Stimulated activated naive CD8-positive, alpha-beta T cell treated with anti-CD3 and anti-CD28 coated beads, Interleukin-15, amount 100 ng/mL, for 72 hours (primary cell): ENCODE results near the gene MUSK.

Experiments used
- ATAC-seq: fragments of 150-1000 bp; cut with Tn5 transposase; 2 replicates; pipeline ENCODE4 v1.10.0; 2021; ENCODE audit warnings: mild to moderate bottlenecking, moderate library complexity
- DNase-seq, 2 donors: peaks; one replicate each; pipeline ENCODE4 v3.0.0; 2021 to 2022
- H3K27ac Mint-ChIP-seq, 2 donors: one replicate each; pipeline ENCODE4 v1.8.0; 2022; ENCODE audit warnings: mild to moderate bottlenecking in 2 of 2, mixed read lengths in 2 of 2, moderate library complexity in 2 of 2
- H3K27me3 Mint-ChIP-seq: one replicate; pipeline ENCODE4 v1.8.0; 2022; ENCODE audit warnings: mixed read lengths
- H3K4me1 Mint-ChIP-seq: one replicate; pipeline ENCODE4 v1.8.0; 2022; ENCODE audit warnings: mild to moderate bottlenecking, mixed read lengths
- H3K4me3 Mint-ChIP-seq, 2 donors: one replicate each; pipeline ENCODE4 v1.8.0; 2022; ENCODE audit warnings: mild to moderate bottlenecking in 2 of 2, mixed read lengths in 2 of 2, moderate library complexity in 1 of 2
- H3K9me3 Mint-ChIP-seq, 2 donors: one replicate each; pipeline ENCODE4 v1.8.0; 2022; ENCODE audit warnings: mixed read lengths in 2 of 2

Gene MUSK

GRCh38 chr9:110738982-110739381 is 70.4 kb downstream of the MUSK start:
- no peak for DNase-seq
- Mint-ChIP-seq H3K4me1 (no peaks in the 10 kb centered on the region), H3K9me3 (peaks cover 2 to 4% of the 10 kb centered on the region in 2 donors), H3K27me3 (no peaks in the 10 kb centered on the region), H3K4me3 (no peak overlapping the region), H3K27ac (no peak overlapping the region)
- no peak for ATAC-seq

- ATAC-seq = no peak
- Mint-ChIP-seq H3K4me3 (no peak overlapping the region), H3K9me3 (peaks cover 0 to under 1% of the 10 kb centered on the region in 2 donors), H3K4me1 (no peaks in the 10 kb centered on the region), H3K27me3 (no peaks in the 10 kb centered on the region), H3K27ac (no peak overlapping the region)
- DNase-seq = no peak
Measured at GRCh38 chr9:110742741-110743371, 74.3 kb downstream of the MUSK start.

DNA sequence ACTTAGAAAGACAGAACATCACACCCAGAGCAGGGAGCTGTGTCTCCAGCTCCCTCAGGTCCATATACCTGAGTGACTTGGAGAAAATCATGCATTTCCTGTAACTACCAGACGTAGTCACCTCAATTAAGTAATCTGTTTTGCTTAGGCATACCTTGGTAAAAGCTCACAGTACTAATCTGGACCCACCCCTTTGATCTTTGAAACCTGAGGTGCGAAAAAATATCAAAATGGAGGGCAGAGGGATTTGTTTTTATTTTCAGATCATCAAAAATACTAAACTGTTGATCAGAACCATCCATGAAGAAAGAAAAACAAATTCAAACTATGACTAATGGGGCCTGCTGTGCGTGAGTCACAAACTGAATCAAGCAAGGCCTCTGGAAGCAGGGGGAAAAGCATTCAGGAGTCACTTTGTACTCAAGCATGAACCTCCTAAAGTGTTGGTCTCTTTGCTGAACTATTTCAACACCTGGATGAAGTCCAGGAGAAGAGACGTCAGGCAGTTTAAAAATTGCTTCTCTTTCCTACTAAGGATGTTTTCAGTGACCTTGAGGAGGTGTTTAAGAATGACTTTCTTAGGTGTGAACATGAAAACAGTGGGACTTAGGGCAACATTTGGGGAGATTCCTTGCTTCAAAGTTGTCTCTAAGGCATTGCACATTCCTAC is 76.3 kb downstream of the MUSK start:
- H3K9me3 Mint-ChIP-seq = no peaks in the 10 kb centered on the region
- H3K4me3 Mint-ChIP-seq = no peak overlapping the region
- no peak for ATAC-seq
- DNase-seq = no peak
- H3K27ac Mint-ChIP-seq = no peak overlapping the region
- H3K27me3 Mint-ChIP-seq = no peaks in the 10 kb centered on the region
- H3K4me1 Mint-ChIP-seq = no peaks in the 10 kb centered on the region

GRCh38 chr9:110745676-110746075 is 77.1 kb downstream of the MUSK start:
- H3K4me1 Mint-ChIP-seq = no peaks in the 10 kb centered on the region
- H3K27me3 Mint-ChIP-seq = no peaks in the 10 kb centered on the region
- no peak for ATAC-seq
- no peaks in the 10 kb centered on the region for H3K9me3 Mint-ChIP-seq
- H3K4me3 Mint-ChIP-seq = no peak overlapping the region
- no peak for DNase-seq
- H3K27ac Mint-ChIP-seq = no peak overlapping the region

GRCh38 chr9:110746211-110746930 is 77.8 kb downstream of the MUSK start:
- Mint-ChIP-seq H3K4me3 (no peak overlapping the region), H3K27me3 (no peaks in the 10 kb centered on the region), H3K9me3 (no peaks in the 10 kb centered on the region), H3K4me1 (no peaks in the 10 kb centered on the region), H3K27ac (no peak overlapping the region)
- no peak for ATAC-seq
- no peak for DNase-seq

DNA sequence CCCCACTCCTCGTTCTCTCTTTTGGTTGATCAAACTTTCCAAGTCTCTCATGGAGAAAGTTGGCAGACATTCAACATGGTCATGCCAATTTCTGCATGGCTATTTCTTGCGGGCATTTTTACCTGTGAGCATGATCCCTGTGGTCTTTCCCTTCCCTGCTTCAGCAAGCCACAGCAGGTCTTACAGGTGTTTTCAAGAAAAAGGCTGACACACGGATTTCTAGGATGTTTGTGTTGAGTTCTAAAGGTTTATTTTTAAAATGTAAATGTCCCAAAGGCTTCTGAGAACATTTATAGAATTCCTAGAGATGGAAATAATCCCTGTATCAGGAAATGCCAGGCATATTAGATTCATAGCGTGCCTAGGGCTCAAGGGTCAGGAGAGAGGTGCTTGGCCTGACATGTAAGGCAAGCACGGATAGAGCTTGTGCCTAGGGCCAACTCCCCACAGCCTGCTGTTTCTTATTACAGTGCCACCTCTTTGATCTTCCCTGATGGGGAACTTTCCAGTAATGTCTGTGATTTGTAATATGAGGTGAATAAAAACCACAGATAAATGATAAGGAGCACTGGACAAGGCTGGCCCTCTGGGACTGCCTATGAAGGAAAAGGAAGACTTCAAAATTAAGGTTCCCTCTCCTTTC is 79.8 kb downstream of the MUSK start:
- H3K27ac Mint-ChIP-seq = no peak overlapping the region
- DNase-seq (no peak), ATAC-seq (no peak)
- peaks cover 0 to 8% of the 10 kb centered on the region in 2 donors for H3K9me3 Mint-ChIP-seq
- H3K4me3 Mint-ChIP-seq = no peak overlapping the region
- H3K4me1 Mint-ChIP-seq = no peaks in the 10 kb centered on the region
- H3K27me3 Mint-ChIP-seq = no peaks in the 10 kb centered on the region

DNA sequence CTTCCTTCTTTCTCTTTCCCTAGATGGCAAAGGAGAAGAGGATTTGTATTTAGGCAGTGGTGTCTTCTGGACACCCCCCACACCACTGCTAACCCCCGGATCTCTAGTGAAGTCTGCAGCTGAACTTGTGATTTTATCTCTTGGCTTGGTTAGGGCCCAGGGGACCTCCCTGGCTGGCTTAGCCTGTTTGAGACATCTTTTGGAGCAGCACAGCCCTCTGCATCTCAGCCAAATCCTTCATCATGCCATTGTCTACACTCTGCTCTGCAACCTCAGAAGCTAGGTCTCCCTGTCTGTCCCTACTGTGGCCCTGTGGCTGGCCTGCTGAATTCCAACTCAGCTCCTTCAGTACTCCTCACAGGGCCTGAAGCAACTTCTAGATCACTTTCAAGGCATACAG is 81.7 kb downstream of the MUSK start:
- no peaks in the 10 kb centered on the region for H3K27me3 Mint-ChIP-seq
- no peak for DNase-seq
- no peaks in the 10 kb centered on the region for H3K4me1 Mint-ChIP-seq
- peaks cover 0 to 8% of the 10 kb centered on the region in 2 donors for H3K9me3 Mint-ChIP-seq
- H3K27ac Mint-ChIP-seq = no peak overlapping the region
- H3K4me3 Mint-ChIP-seq = no peak overlapping the region
- no peak for ATAC-seq

GRCh38 chr9:110751971-110752370 is 83.4 kb downstream of the MUSK start:
- ATAC-seq (no peak), DNase-seq (no peak)
- peaks cover 0 to 8% of the 10 kb centered on the region in 2 donors for H3K9me3 Mint-ChIP-seq
- H3K27ac Mint-ChIP-seq = no peak overlapping the region
- H3K4me3 Mint-ChIP-seq = no peak overlapping the region
- H3K27me3 Mint-ChIP-seq = no peaks in the 10 kb centered on the region
- no peaks in the 10 kb centered on the region for H3K4me1 Mint-ChIP-seq

GRCh38 chr9:110752766-110753165 is 84.2 kb downstream of the MUSK start:
- H3K9me3 Mint-ChIP-seq = peaks cover 0 to 8% of the 10 kb centered on the region in 2 donors
- H3K27me3 Mint-ChIP-seq = no peaks in the 10 kb centered on the region
- no peak for ATAC-seq
- DNase-seq = no peak
- no peak overlapping the region for H3K4me3 Mint-ChIP-seq
- no peak overlapping the region for H3K27ac Mint-ChIP-seq
- no peaks in the 10 kb centered on the region for H3K4me1 Mint-ChIP-seq

GRCh38 chr9:110753731-110754231 is 85.2 kb downstream of the MUSK start:
- DNase-seq (no peak), ATAC-seq (no peak)
- no peaks in the 10 kb centered on the region for H3K27me3 Mint-ChIP-seq
- no peak overlapping the region for H3K27ac Mint-ChIP-seq
- H3K4me1 Mint-ChIP-seq = no peaks in the 10 kb centered on the region
- no peak overlapping the region for H3K4me3 Mint-ChIP-seq
- H3K9me3 Mint-ChIP-seq = peaks cover 0 to 13% of the 10 kb centered on the region in 2 donors

DNA sequence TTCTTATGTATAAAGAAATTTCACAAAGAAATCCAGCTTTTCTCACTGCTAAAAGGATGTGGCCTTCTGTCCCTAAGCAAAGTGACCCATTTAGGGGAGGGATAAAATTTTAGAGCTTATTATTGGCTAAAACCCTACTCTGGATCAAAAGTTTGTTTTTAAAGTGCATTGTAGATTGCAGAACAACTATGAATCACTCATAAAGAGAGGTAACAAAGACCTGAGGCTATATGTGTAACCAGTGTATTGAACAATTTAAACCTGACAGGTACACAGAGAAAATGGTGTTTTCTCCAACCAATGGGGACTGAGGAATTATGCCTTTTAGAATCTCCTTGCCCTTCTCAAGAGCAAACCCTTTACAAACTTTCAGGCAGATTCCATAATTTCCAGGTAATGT is 86.6 kb downstream of the MUSK start:
- Mint-ChIP-seq H3K4me3 (no peak overlapping the region), H3K4me1 (no peaks in the 10 kb centered on the region), H3K27me3 (no peaks in the 10 kb centered on the region), H3K27ac (no peak overlapping the region), H3K9me3 (peaks cover 0 to 16% of the 10 kb centered on the region in 2 donors)
- no peak for DNase-seq
- no peak for ATAC-seq

DNA sequence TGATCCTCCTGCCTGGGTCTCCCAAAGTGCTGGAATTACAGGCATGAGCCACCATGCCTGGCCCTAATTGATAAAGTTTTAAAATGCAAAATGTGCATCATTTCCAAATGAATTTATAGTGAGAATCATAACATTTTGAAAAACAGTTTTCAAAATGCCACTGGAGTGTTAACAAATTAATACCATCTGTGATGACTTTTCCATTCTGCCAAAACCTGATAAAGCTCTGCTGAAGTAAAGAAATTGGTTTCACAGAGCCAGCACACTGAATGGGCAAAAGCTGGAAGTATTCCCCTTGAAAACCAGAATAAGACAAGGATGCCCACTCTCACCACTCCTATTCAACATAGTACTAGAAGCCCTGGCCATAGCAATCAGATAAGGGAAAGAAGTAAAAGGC is 89.6 kb downstream of the MUSK start:
- Mint-ChIP-seq H3K9me3 (peaks cover 0 to 8% of the 10 kb centered on the region in 2 donors), H3K27me3 (no peaks in the 10 kb centered on the region), H3K27ac (no peak overlapping the region), H3K4me3 (no peak overlapping the region), H3K4me1 (no peaks in the 10 kb centered on the region)
- DNase-seq (no peak), ATAC-seq (no peak)

GRCh38 chr9:110762783-110763182 is 94.2 kb downstream of the MUSK start:
- Mint-ChIP-seq H3K27ac (no peak overlapping the region), H3K27me3 (no peaks in the 10 kb centered on the region), H3K9me3 (peaks cover 0 to 8% of the 10 kb centered on the region in 2 donors), H3K4me1 (no peaks in the 10 kb centered on the region), H3K4me3 (no peak overlapping the region)
- DNase-seq = no peak
- ATAC-seq = no peak

- Mint-ChIP-seq H3K4me1 (no peaks in the 10 kb centered on the region), H3K4me3 (no peak overlapping the region)
Measured at GRCh38 chr9:110763568-110763967, 95.0 kb downstream of the MUSK start.

DNA sequence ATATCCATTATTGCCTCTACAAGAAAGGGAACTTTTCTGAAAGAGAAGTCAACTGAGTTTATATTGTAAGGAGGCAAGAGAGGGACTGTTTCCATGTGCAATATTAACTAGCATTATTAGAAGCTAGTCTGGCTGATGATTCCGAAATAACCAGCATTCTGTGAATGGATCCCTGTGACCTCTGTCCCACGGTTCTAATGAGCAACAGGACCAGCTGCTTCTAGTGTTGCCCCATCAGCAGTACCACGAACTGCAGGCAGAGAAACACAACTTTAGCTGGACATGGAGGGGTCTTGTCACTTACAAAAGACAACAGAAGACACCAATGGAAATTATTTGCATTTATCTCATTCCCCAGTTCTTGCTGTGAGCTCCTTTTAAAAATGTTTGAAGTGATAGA is 95.4 kb downstream of the MUSK start:
- peaks cover 0 to under 1% of the 10 kb centered on the region in 2 donors for H3K9me3 Mint-ChIP-seq
- H3K27me3 Mint-ChIP-seq = no peaks in the 10 kb centered on the region
- H3K4me3 Mint-ChIP-seq = no peak overlapping the region
- ATAC-seq (no peak), DNase-seq (no peak)
- H3K27ac Mint-ChIP-seq = no peak overlapping the region
- H3K4me1 Mint-ChIP-seq = no peaks in the 10 kb centered on the region

More at GRCh38 chr9:110763568-110763967, 95.0 kb downstream of the MUSK start:
- DNase-seq = no peak
- no peaks in the 10 kb centered on the region for H3K27me3 Mint-ChIP-seq
- no peak overlapping the region for H3K27ac Mint-ChIP-seq
- no peak for ATAC-seq
- peaks cover 0 to 4% of the 10 kb centered on the region in 2 donors for H3K9me3 Mint-ChIP-seq

DNA sequence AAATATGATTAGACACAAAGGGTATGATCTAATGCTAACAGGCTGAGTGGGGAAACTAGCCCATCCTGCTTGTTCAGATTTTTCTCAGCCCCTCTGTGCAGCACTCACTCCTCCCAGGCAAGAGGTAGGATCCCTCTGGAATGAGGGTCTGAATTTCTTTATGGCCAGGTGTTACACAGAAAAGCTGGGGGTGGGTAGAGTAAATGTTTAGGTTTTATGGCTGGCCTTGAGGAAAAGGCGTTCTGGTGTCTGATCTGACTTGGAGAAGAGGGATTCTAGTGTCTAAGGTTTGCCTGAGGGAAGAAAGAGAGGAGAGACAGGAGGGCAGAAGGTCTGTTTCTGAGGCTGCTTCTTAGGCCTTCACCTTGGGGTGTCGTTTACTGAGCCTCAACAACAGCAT is 97.3 kb downstream of the MUSK start:
- Mint-ChIP-seq H3K4me3 (no peak overlapping the region), H3K9me3 (no peaks in the 10 kb centered on the region), H3K27me3 (no peaks in the 10 kb centered on the region), H3K4me1 (no peaks in the 10 kb centered on the region), H3K27ac (no peak overlapping the region)
- ATAC-seq = no peak
- no peak for DNase-seq
